ENCODE results near the gene HPSE2.

HPSE2 gene

DNA sequence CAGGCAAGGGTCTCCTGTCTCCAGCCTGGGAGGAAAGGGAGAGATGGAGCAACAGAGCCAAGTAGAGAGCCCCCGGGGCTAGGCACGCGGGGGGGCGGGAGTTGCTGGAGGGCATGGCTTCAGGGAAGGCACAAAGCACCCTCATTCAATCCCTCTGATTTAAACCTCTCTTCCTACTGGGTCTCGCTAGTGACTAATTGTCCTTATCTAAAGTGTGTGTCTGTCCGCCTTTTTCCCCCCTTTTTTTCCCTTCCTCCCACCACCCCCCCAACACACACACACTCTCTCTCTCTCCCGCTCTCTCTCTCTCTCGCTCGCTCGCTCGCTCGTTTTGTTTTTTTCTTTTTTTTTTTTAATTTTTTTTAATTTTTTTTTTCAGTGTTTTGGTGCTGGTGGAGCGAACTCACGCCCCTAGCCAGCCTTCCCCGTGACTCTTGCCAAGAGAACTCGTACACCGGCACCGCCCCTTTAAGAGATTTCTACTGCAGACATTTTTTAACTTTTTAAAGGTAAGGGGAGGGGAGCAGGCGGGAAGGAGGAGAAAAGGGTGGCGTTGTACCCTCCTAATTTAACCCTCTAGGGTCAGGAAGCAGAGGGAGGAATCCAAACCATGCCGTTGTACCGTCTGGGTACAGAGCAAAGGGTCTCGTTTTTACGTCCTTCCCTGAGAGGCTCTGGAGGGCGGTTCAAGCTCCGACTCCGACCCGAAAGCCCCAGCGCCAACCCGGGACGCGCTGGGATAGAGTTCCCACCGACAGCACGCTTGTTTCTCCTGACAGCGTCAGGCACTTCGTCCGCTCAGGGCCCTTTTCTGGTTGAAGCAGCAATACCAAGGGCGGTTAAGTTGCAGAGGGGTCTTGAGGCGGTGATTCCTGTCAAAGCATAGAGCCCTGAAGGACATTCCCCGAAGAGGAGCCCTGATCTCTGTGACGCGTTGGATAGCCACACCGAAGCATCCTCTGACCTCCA is at the start of gene HPSE2:
HPSE2 (minus strand) TSS at position 195 of the 969 bp plus-strand sequence.
- Histone ChIP-seq H3K27me3 (ENCODE audit: control insufficient read depth, insufficient read depth, low read length) (peaks cover 23% of the 10 kb centered on the region), H3K4me1 (no peaks in the 10 kb centered on the region), H3K27ac (no peak within 1 kb of the TSS), H3K36me3 (ENCODE audit: control insufficient read depth, insufficient read depth, low read length) (no peaks in the 10 kb centered on the region), H3K79me2 (no peaks in the 10 kb centered on the region), H3K4me3 (ENCODE audit: low read depth, low read length) (no peak within 1 kb of the TSS), H3K4me2 (ENCODE audit: low read length) (no peak within 1 kb of the TSS), H3K9me3 (ENCODE audit: control insufficient read depth, low read length) (no peaks in the 10 kb centered on the region), H3K9ac (no peak within 1 kb of the TSS), H2AFZ (no peak within 1 kb of the TSS)
- no peak for TF ChIP-seq CTCF (IDR thresholded peaks at IDR 0.05)

- H3K27me3 ChIP-seq (ENCODE audit: control insufficient read depth, insufficient read depth, low read length): no peaks in the 10 kb centered on the region
Measured at GRCh38 chr10:99280472-99280871, 44.8 kb upstream of the HPSE2 start.

GRCh38 chr10:99279626-99280111 is 44.0 kb upstream of the HPSE2 start:
- H3K4me2 ChIP-seq (ENCODE audit: low read length): no peak overlapping the region
- no peaks in the 10 kb centered on the region for H3K36me3 ChIP-seq (ENCODE audit: control insufficient read depth, insufficient read depth, low read length)
- no peaks in the 10 kb centered on the region for H3K4me1 ChIP-seq
- no peaks in the 10 kb centered on the region for H3K27me3 ChIP-seq (ENCODE audit: control insufficient read depth, insufficient read depth, low read length)
- no peak for TF ChIP-seq CTCF (IDR thresholded peaks at IDR 0.05)
- no peaks in the 10 kb centered on the region for H3K79me2 ChIP-seq
- no peak overlapping the region for H3K4me3 ChIP-seq (ENCODE audit: low read depth, low read length)
- no peak overlapping the region for H3K9ac ChIP-seq
- no peak overlapping the region for H2AFZ ChIP-seq
- no peak overlapping the region for H3K27ac ChIP-seq
- no peaks in the 10 kb centered on the region for H3K9me3 ChIP-seq (ENCODE audit: control insufficient read depth, low read length)

More at GRCh38 chr10:99280472-99280871, 44.8 kb upstream of the HPSE2 start:
- TF ChIP-seq CTCF (IDR thresholded peaks at IDR 0.05): no peak
- Histone ChIP-seq H3K4me1 (no peaks in the 10 kb centered on the region), H3K9me3 (ENCODE audit: control insufficient read depth, low read length) (no peaks in the 10 kb centered on the region), H2AFZ (no peak overlapping the region), H3K36me3 (ENCODE audit: control insufficient read depth, insufficient read depth, low read length) (no peaks in the 10 kb centered on the region), H3K27ac (no peak overlapping the region), H3K4me2 (ENCODE audit: low read length) (no peak overlapping the region), H3K79me2 (no peaks in the 10 kb centered on the region), H3K9ac (no peak overlapping the region), H3K4me3 (ENCODE audit: low read depth, low read length) (no peak overlapping the region)

DNA sequence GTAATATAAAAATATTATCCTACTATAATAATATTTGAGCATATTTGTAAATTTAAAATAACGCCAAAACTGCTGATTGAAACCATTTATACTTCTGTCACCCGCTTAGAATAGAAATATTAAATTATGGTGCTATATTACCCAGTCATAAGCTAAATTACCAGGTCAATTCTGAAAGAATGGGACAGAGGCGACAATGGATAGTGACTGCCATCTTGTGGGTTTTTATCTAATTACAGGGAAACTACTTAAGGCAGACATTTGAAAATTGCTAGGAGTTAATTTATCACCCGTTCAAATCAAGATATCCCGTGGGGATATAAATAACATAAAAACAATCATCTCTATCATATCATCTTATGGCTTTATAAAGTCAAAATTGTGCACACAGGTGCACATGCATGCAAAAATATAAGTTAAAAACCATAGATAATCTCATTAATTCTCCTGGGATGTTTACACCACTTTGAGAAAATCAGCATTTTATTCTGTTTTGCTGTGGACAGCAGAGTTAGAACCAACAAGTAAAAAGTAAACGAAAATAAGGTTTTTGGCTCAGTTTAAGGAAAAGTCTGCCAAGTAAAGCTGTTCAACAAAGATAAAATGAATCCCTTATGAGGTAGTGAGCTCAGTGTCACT is 41.3 kb upstream of the HPSE2 start:
- H3K27me3 ChIP-seq (ENCODE audit: control insufficient read depth, insufficient read depth, low read length): no peaks in the 10 kb centered on the region
- H3K9ac ChIP-seq: no peak overlapping the region
- H3K9me3 ChIP-seq (ENCODE audit: control insufficient read depth, low read length): no peaks in the 10 kb centered on the region
- H3K4me1 ChIP-seq: no peaks in the 10 kb centered on the region
- no peaks in the 10 kb centered on the region for H3K79me2 ChIP-seq
- no peak overlapping the region for H3K4me3 ChIP-seq (ENCODE audit: low read depth, low read length)
- no peaks in the 10 kb centered on the region for H3K36me3 ChIP-seq (ENCODE audit: control insufficient read depth, insufficient read depth, low read length)
- no peak overlapping the region for H2AFZ ChIP-seq
- TF ChIP-seq CTCF (IDR thresholded peaks at IDR 0.05): no peak
- H3K27ac ChIP-seq: no peak overlapping the region
- no peak overlapping the region for H3K4me2 ChIP-seq (ENCODE audit: low read length)

Data from parathyroid adenoma (tissue), 2 donors.